Endothelial cell of umbilical vein (primary cell): ENCODE data around the gene PDE1C. TPM values are rescaled to one million over a fixed set of nuclear protein-coding genes. Genes with fewer than 3 reads are reported as not detected.

Experiments used
- Bru-seq: library from RNA; stranded (reverse); fragments of 400-500 nt; gene quantifications from one replicate; lab custom pipeline; 2021; lab: Mats Ljungman, UMichigan
- BruChase-seq, 2 experiments: library from RNA; stranded (reverse); fragments of 400-500 nt; gene quantifications; one replicate each; lab custom pipeline; 2021; lab: Mats Ljungman, UMichigan
- BruUV-seq: library from RNA; stranded (reverse); fragments of 400-500 nt; replicated peaks from 2 replicates; lab custom pipeline; 2021; lab: Mats Ljungman, UMichigan
- CTCF ChIA-PET: fragments of 300-600, 350-600 bp; sonication (Branson Sonifier 250); formaldehyde crosslinking; loops from one replicate; lab custom pipeline; 2021; ENCODE audit warnings: antibody characterized with exemption, inconsistent platforms; lab: Charles Lee
- POLR2A ChIA-PET: fragments of 300-600, 350-600 bp; sonication (Branson Sonifier 250); formaldehyde crosslinking; loops from one replicate; lab custom pipeline; 2021; ENCODE audit warnings: antibody characterized with exemption, inconsistent platforms; lab: Charles Lee
- DNase-seq: peaks from one replicate; pipeline ENCODE4 v3.0.0-alpha.2; 2011; ENCODE audit warnings: low read depth, low spot score
- FAIRE-seq: peaks from 2 replicates; lab custom pipeline; 2011; peaks lifted over from hg19 to GRCh38; lab: Jason Lieb, UNC
- H2AFZ ChIP-seq: 2 replicates; pipeline ENCODE4 v1.6.0; 2012; ENCODE audit warnings: low read depth, low read length, control low read depth, inconsistent platforms
- H3K27ac ChIP-seq: 2 replicates; pipeline ENCODE4 v1.5.1; 2011; ENCODE audit warnings: low read depth, mild to moderate bottlenecking, control low read depth, low read length, moderate library complexity; ENCODE audit not compliant: insufficient read depth
- H3K27me3 ChIP-seq, 2 experiments: 2 replicates each; pipeline versions ENCODE4 v1.6.0 to v1.6.1; 2011; ENCODE audit warnings: low read length in 2 of 2, mixed read lengths in 1 of 2; ENCODE audit not compliant: control insufficient read depth in 2 of 2, insufficient read depth in 2 of 2
- H3K36me3 ChIP-seq, 2 experiments: 2 replicates in 1 of 2; 3 replicates in 1 of 2; pipeline ENCODE4 v1.5.1; 2011; ENCODE audit warnings: low read length in 2 of 2, mild to moderate bottlenecking in 1 of 2, moderate library complexity in 1 of 2; ENCODE audit not compliant: control insufficient read depth in 2 of 2, insufficient read depth in 2 of 2; ENCODE audit errors: extremely low read depth in 1 of 2
- H3K4me1 ChIP-seq: 3 replicates; pipeline ENCODE4 v1.5.1; 2011; ENCODE audit warnings: mild to moderate bottlenecking, low read length; ENCODE audit not compliant: control insufficient read depth, insufficient read depth; ENCODE audit errors: extremely low read depth
- H3K4me2 ChIP-seq: 2 replicates; pipeline ENCODE4 v1.6.1; 2011; ENCODE audit warnings: low read length, control low read depth, mixed read lengths; ENCODE audit not compliant: insufficient read depth
- H3K4me3 ChIP-seq, 3 experiments: fragments of 200-600 bp in 1 of 3; sonication (generic), shearing (Covaris generic) in 1 of 3; replicated peaks in 1 of 3; 2 replicates each; pipeline ENCODE4 v1.5.1; 2011 to 2016; ENCODE audit warnings: control low read depth in 3 of 3, low read length in 3 of 3, mild to moderate bottlenecking in 2 of 3, inconsistent platforms in 1 of 3, low read depth in 1 of 3, moderate library complexity in 1 of 3; ENCODE audit not compliant: insufficient read depth in 1 of 3
- H3K79me2 ChIP-seq: 2 replicates; pipeline ENCODE4 v1.6.0; 2012; ENCODE audit warnings: low read length, inconsistent platforms; ENCODE audit not compliant: control insufficient read depth, insufficient read depth
- H3K9ac ChIP-seq: replicated peaks from 2 replicates; pipeline ENCODE3; 2011; ENCODE audit warnings: low read length, control low read depth; ENCODE audit not compliant: insufficient read depth; ENCODE audit errors: extremely low read depth
- H3K9me1 ChIP-seq: replicated peaks from 3 replicates; pipeline ENCODE4 v1.6.0; 2011; ENCODE audit warnings: mild to moderate bottlenecking, low read length; ENCODE audit not compliant: control insufficient read depth, insufficient read depth; ENCODE audit errors: extremely low read depth
- H3K9me3 ChIP-seq: replicated peaks from 2 replicates; pipeline ENCODE4 v1.5.1; 2012; ENCODE audit warnings: low read length, inconsistent platforms; ENCODE audit not compliant: control insufficient read depth, insufficient read depth
- H4K20me1 ChIP-seq: replicated peaks from 2 replicates; pipeline ENCODE3; 2011; ENCODE audit warnings: mild to moderate bottlenecking, low read length; ENCODE audit not compliant: control insufficient read depth, insufficient read depth; ENCODE audit errors: extremely low read depth
- EZH2 ChIP-seq: IDR thresholded peaks from 2 replicates; pipeline ENCODE4 v1.6.1; 2012; ENCODE audit warnings: borderline replicate concordance, low read depth, mild to moderate bottlenecking, moderate library complexity, low read length, inconsistent platforms; ENCODE audit not compliant: severe bottlenecking
- FOS ChIP-seq: IDR thresholded peaks from 2 replicates; pipeline ENCODE4 v1.6.1; 2011; ENCODE audit warnings: mild to moderate bottlenecking, low read length, moderate library complexity, borderline replicate concordance; ENCODE audit not compliant: insufficient read depth
- GATA2 ChIP-seq: IDR thresholded peaks from 2 replicates; pipeline ENCODE4 v1.7.0; 2011; ENCODE audit warnings: low read depth, mild to moderate bottlenecking, moderate library complexity, mixed read lengths, low read length; ENCODE audit not compliant: insufficient read length, insufficient read depth
- JUN ChIP-seq: IDR thresholded peaks from 2 replicates; pipeline ENCODE4 v1.6.1; 2011; ENCODE audit warnings: borderline replicate concordance, low read depth; ENCODE audit not compliant: insufficient read length, insufficient read depth
- MAX ChIP-seq: IDR thresholded peaks from 2 replicates; pipeline ENCODE4 v1.6.1; 2011; ENCODE audit not compliant: insufficient read depth, insufficient read length
- MYC ChIP-seq: IDR thresholded peaks from one replicate; pipeline ENCODE4 v1.6.1; 2011; ENCODE audit warnings: mild to moderate bottlenecking, low read depth, low read length
- POLR2A ChIP-seq: IDR thresholded peaks from 2 replicates; pipeline ENCODE4 v1.6.1; 2012; ENCODE audit warnings: low read depth, mild to moderate bottlenecking, control low read depth, low read length
- POLR2AphosphoS5 ChIP-seq: IDR thresholded peaks from 2 replicates; pipeline ENCODE4 v1.6.1; 2012; ENCODE audit warnings: low read depth, mild to moderate bottlenecking, control low read depth, low read length, moderate library complexity; ENCODE audit not compliant: insufficient read depth
- dilution Hi-C: fragments of 300-500 bp; cut with MboI; formaldehyde crosslinking; loops from one replicate; pipeline ENCODE4 v1.15.0; 2019; ENCODE audit warnings: low sequenced_read_pairs; ENCODE audit not compliant: extremely low pct_ligation_motif_present
- intact Hi-C: fragments of 100-400 bp; cut with micrococcal nuclease; formaldehyde crosslinking; loops from one replicate; pipeline ENCODE4 v1.10.0; 2022
- long read RNA-seq: library from polyadenylated mRNA; stranded (forward); transcript quantifications from one replicate; pipeline ENCODE4 v2.0.0, GENCODE V29; 2021
- polyA minus RNA-seq, 3 experiments: library from RNA; depleted of rRNA, polyadenylated mRNA; stranded (reverse); fragments of >200 nt; gene quantifications; 1 replicate in 1 of 3; 2 replicates in 2 of 3; pipeline ENCODE4 v1.2.3, GENCODE V29; 2011
- polyA plus RNA-seq, 4 experiments: library from polyadenylated mRNA; depleted of rRNA in 3 of 4; stranded (reverse) in 3 of 4; unstranded in 1 of 4; fragments of >200 nt; gene quantifications; 2 replicates each; pipeline versions ENCODE4 v1.2.1 to v1.2.3, GENCODE V29; 2011 to 2012; ENCODE audit warnings: missing spikeins in 1 of 4
- total RNA-seq: library from RNA; stranded (reverse); gene quantifications from 2 replicates; pipeline ENCODE4 v1.2.3, GENCODE V29; 2021

Gene PDE1C
- total RNA-seq (2.9 and 3.1 TPM in 2 replicates), polyA plus RNA-seq (0.75 and 0.90 TPM in 2 replicates), polyA minus RNA-seq (0.98 and 1.00 TPM in 2 replicates), Bru-seq, nascent RNA (percentile 28 among the genes with signal in this experiment), BruChase-seq, experiment 1, labeled RNA remaining after a 6-hour chase (percentile 18 among the genes with signal in this experiment), BruChase-seq, experiment 2, labeled RNA remaining after a 2-hour chase (percentile 21 among the genes with signal in this experiment)
- polyA plus RNA-seq (2011; cell fraction: cytosol; rRNA removed) = 0.87 TPM in 2 replicates
- 1.7 and 2.0 TPM in 2 replicates for polyA plus RNA-seq (2011; cell fraction: nucleus; rRNA removed)
- 15.0 and 18.0 TPM in 2 replicates for polyA plus RNA-seq (2012)
- polyA minus RNA-seq (2011; cell fraction: cytosol; rRNA and poly(A)+ RNA removed) = not detected
- polyA minus RNA-seq (2011; cell fraction: nucleus; rRNA and poly(A)+ RNA removed) = 4.0 and 4.2 TPM in 2 replicates
- long read RNA-seq, partial matches to known transcripts = 13 of 17 reads
- long read RNA-seq, other reads (novel, unspliced or antisense) = 4 of 17 reads

GRCh38 chr7:32070406-32071360 is at the start of gene PDE1C:
PDE1C (minus strand) TSS chr7:32070407.
- peak; percentile 71 for TF ChIP-seq EZH2
- no peak for TF ChIP-seq JUN
- FAIRE-seq (no peak), DNase-seq (no peak)
- CTCF ChIA-PET = interaction anchor here (0.8 to 4.1 kb wide), 9 partner anchors 10 to 408 kb away, joined by 3 to 22 read pairs (median 4); no protein-coding TSS in a partner anchor
- no peaks in the 10 kb centered on the region for H4K20me1 ChIP-seq
- no peaks in the 10 kb centered on the region for H3K9me3 ChIP-seq
- H3K4me1 ChIP-seq = no peaks in the 10 kb centered on the region
- H3K27me3 ChIP-seq = peaks cover 20 to 63% of the 10 kb centered on the region in 2 experiments
- intact Hi-C loops (no loop called here), dilution Hi-C loops (no loop called here)
- peak within 1 kb of the TSS; percentile 27 to 78 (median 42) for H3K4me3 ChIP-seq
- BruUV-seq = no TSS peak
- POLR2A ChIA-PET = no interaction called here
- H3K27ac ChIP-seq = no peak within 1 kb of the TSS
- H3K36me3 ChIP-seq = no peaks in the 10 kb centered on the region
- peak within 1 kb of the TSS; percentile 64 for H3K4me2 ChIP-seq
- no peaks in the 10 kb centered on the region for H3K9me1 ChIP-seq
- H2AFZ ChIP-seq = peak within 1 kb of the TSS; percentile 89
- H3K9ac ChIP-seq = no peak within 1 kb of the TSS
- no peaks in the 10 kb centered on the region for H3K79me2 ChIP-seq

- Histone ChIP-seq H2AFZ (no peak overlapping the region), H3K9me3 (no peaks in the 10 kb centered on the region), H4K20me1 (no peaks in the 10 kb centered on the region), H3K4me2 (no peak overlapping the region), H3K9ac (no peak overlapping the region), H3K27me3 (no peaks in the 10 kb centered on the region), H3K4me1 (no peaks in the 10 kb centered on the region), H3K79me2 (no peaks in the 10 kb centered on the region), H3K9me1 (no peaks in the 10 kb centered on the region), H3K27ac (no peak overlapping the region), H3K4me3 (no peak overlapping the region), H3K36me3 (no peaks in the 10 kb centered on the region)
- no TSS peak for BruUV-seq
- dilution Hi-C loops = no loop called here
- intact Hi-C loops = no loop called here
- CTCF ChIA-PET = no interaction called here
- FAIRE-seq (no peak), DNase-seq (no peak)
- POLR2A ChIA-PET = no interaction called here
- TF ChIP-seq POLR2AphosphoS5 (no peak), POLR2A (no peak), JUN (no peak), FOS (no peak), MYC (no peak), MAX (no peak), GATA2 (no peak)
Measured at GRCh38 chr7:32119790-32120196, 49.6 kb upstream of the PDE1C start.
